ENCODE measurements around the gene ECI1. TPM values are rescaled to one million over a fixed set of nuclear protein-coding genes. Genes with fewer than 3 reads are reported as not detected.

ECI1 gene
- total RNA-seq, 4 donors from 2014 or later: 37.1 to 69.9 (median 54.5) TPM

GRCh38 chr16:2296661-2297505 lies 45.5 kb upstream of the ECI1 start:
- TF ChIP-seq CTCF (IDR thresholded peaks at IDR 0.05) (no peak), POLR2A (IDR thresholded peaks at IDR 0.05) (no peak)
- DNase-seq (ENCODE audit: low spot score in 2 of 2): no peak
- WGBS, 2 donors: 83 to 84% methylated on average over 20 to 22 of the region's 23 CpGs
- H3K4me3 ChIP-seq (ENCODE audit: low read depth, poor library complexity, severe bottlenecking): no peak overlapping the region
- intact Hi-C loops (cut with DNase I; ENCODE audit: low total_unique reads): no loop called here

GRCh38 chr16:2295056-2295798 lies 43.8 kb upstream of the ECI1 start:
- intact Hi-C loops (cut with DNase I; ENCODE audit: low total_unique reads): no loop called here
- H3K4me3 ChIP-seq (ENCODE audit: low read depth, poor library complexity, severe bottlenecking): no peak overlapping the region
- no peak for TF ChIP-seq POLR2A (IDR thresholded peaks at IDR 0.05)
- TF ChIP-seq CTCF (IDR thresholded peaks at IDR 0.05): no peak
- WGBS, 2 donors: 88 to 91% methylated on average over 16 to 21 of the region's 21 CpGs
- no peak for DNase-seq (ENCODE audit: low spot score in 2 of 2)

- DNase-seq (ENCODE audit: low spot score in 2 of 2): no peak
- intact Hi-C loops (cut with DNase I; ENCODE audit: low total_unique reads): no loop called here
Measured at GRCh38 chr16:2292221-2292620, 40.8 kb upstream of the ECI1 start.

GRCh38 chr16:2289282-2289681 lies 37.9 kb upstream of the ECI1 start:
- no peak for DNase-seq (ENCODE audit: low spot score in 2 of 2)
- TF ChIP-seq CTCF (IDR thresholded peaks at IDR 0.05): no peak
- no peak for TF ChIP-seq POLR2A (IDR thresholded peaks at IDR 0.05)
- intact Hi-C loops (cut with DNase I; ENCODE audit: low total_unique reads): no loop called here
- no peak overlapping the region for H3K4me3 ChIP-seq (ENCODE audit: low read depth, poor library complexity, severe bottlenecking)
- 93 to 97% methylated on average over 17 to 19 of the region's 23 CpGs for WGBS, 2 donors

More at GRCh38 chr16:2292221-2292620, 40.8 kb upstream of the ECI1 start:
- 82 to 94% methylated on average over 9 of the region's 9 CpGs for WGBS, 2 donors
- no peak overlapping the region for H3K4me3 ChIP-seq (ENCODE audit: low read depth, poor library complexity, severe bottlenecking)
- TF ChIP-seq POLR2A (IDR thresholded peaks at IDR 0.05) (no peak), CTCF (IDR thresholded peaks at IDR 0.05) (no peak)

GRCh38 chr16:2288726-2289125 lies 37.3 kb upstream of the ECI1 start:
- no peak for TF ChIP-seq CTCF (IDR thresholded peaks at IDR 0.05)
- no peak for TF ChIP-seq POLR2A (IDR thresholded peaks at IDR 0.05)
- H3K4me3 ChIP-seq (ENCODE audit: low read depth, poor library complexity, severe bottlenecking): no peak overlapping the region
- 83 to 87% methylated on average over 8 of the region's 8 CpGs for WGBS, 2 donors
- no peak for DNase-seq (ENCODE audit: low spot score in 2 of 2)
- intact Hi-C loops (cut with DNase I; ENCODE audit: low total_unique reads): no loop called here
